ACC112 (cell line): ENCODE results near the gene CHIC2.
"Not testable (repeated sequence)": the region's sequence is repeated elsewhere in the genome, so short reads cannot be mapped to it uniquely, and the experiment has no call there.

Experiments used
- H2AFZ ChIP-seq: fragments of 200-600 bp; sonication (generic); one replicate; pipeline ENCODE4 v1.6.0; 2017; ENCODE audit warnings: antibody characterized with exemption, low read length; ENCODE audit not compliant: unreplicated experiment
- H3K27ac ChIP-seq: fragments of 200-600 bp; sonication (generic); 2 replicates; pipeline ENCODE4 v1.5.1; 2014; ENCODE audit warnings: low read depth, mild to moderate bottlenecking, antibody characterized with exemption, low read length, moderate library complexity
- H3K27me3 ChIP-seq: fragments of 200-600 bp; sonication (generic); 2 replicates; pipeline ENCODE4 v1.6.1; 2014; ENCODE audit warnings: mild to moderate bottlenecking, antibody characterized with exemption, low read length, moderate library complexity, mixed read lengths; ENCODE audit not compliant: insufficient read depth
- H3K36me3 ChIP-seq: fragments of 200-600 bp; sonication (generic); 2 replicates; pipeline ENCODE4 v1.6.1; 2016; ENCODE audit warnings: mild to moderate bottlenecking, antibody characterized with exemption, low read length, moderate library complexity, mixed read lengths; ENCODE audit not compliant: insufficient read depth
- H3K4me1 ChIP-seq: fragments of 200-600 bp; sonication (generic); one replicate; pipeline ENCODE4 v1.6.1; 2016; ENCODE audit warnings: low read length, mixed read lengths; ENCODE audit not compliant: insufficient read depth, unreplicated experiment, control insufficient read depth
- H3K4me3 ChIP-seq: fragments of 200-600 bp; sonication (generic); 2 replicates; pipeline ENCODE4 v1.5.1; 2014; ENCODE audit warnings: mild to moderate bottlenecking, low read depth, low read length
- H3K79me2 ChIP-seq: fragments of 200-600 bp; sonication (generic); one replicate; pipeline ENCODE4 v1.6.0; 2016; ENCODE audit warnings: low read length; ENCODE audit not compliant: control insufficient read depth, unreplicated experiment, insufficient read depth

CHIC2 gene

GRCh38 chr4:54064317-54065111 is at the start of gene CHIC2:
CHIC2 (minus strand) TSS chr4:54064605; CDS start chr4:54064300, 305 bp downstream.
- peak within 1 kb of the TSS; percentile 100 for H3K27ac ChIP-seq
- peaks cover 48% of the 10 kb centered on the region for H3K4me1 ChIP-seq
- H2AFZ ChIP-seq, result peak within 1 kb of the TSS; percentile 70
- no peaks in the 10 kb centered on the region for H3K27me3 ChIP-seq
- H3K4me3 ChIP-seq, result peak within 1 kb of the TSS; percentile 89
- peaks cover 48% of the 10 kb centered on the region for H3K79me2 ChIP-seq
- H3K36me3 ChIP-seq, result no peaks in the 10 kb centered on the region

- H3K4me1 ChIP-seq, H3K36me3 ChIP-seq, H3K27me3 ChIP-seq, H3K79me2 ChIP-seq, H3K27ac ChIP-seq, H2AFZ ChIP-seq, H3K4me3 ChIP-seq: not testable (repeated sequence)
These were observed 48.8 kb upstream of the CHIC2 start for GRCh38 chr4:54113206-54113605.

- H3K36me3 ChIP-seq, result no peaks in the 10 kb centered on the region
- no peaks in the 10 kb centered on the region for H3K27me3 ChIP-seq
- no peak overlapping the region for H3K27ac ChIP-seq
- no peak overlapping the region for H2AFZ ChIP-seq
- peaks cover 1% of the 10 kb centered on the region for H3K4me1 ChIP-seq
- no peaks in the 10 kb centered on the region for H3K79me2 ChIP-seq
- no peak overlapping the region for H3K4me3 ChIP-seq
These were observed 45.6 kb upstream of the CHIC2 start for GRCh38 chr4:54110019-54110416.

GRCh38 chr4:54109241-54110018 is 45.0 kb upstream of the CHIC2 start:
- H3K4me1 ChIP-seq, result peaks cover 7% of the 10 kb centered on the region
- no peak overlapping the region for H2AFZ ChIP-seq
- H3K27me3 ChIP-seq, result no peaks in the 10 kb centered on the region
- H3K79me2 ChIP-seq, result no peaks in the 10 kb centered on the region
- H3K27ac ChIP-seq, result no peak overlapping the region
- no peaks in the 10 kb centered on the region for H3K36me3 ChIP-seq
- H3K4me3 ChIP-seq, result no peak overlapping the region

- Histone ChIP-seq H3K27ac (no peak overlapping the region), H3K79me2 (no peaks in the 10 kb centered on the region), H2AFZ (no peak overlapping the region), H3K4me1 (peaks cover 14% of the 10 kb centered on the region), H3K27me3 (peaks cover 1% of the 10 kb centered on the region; the same call in 1 of the 2 replicates), H3K36me3 (no peaks in the 10 kb centered on the region), H3K4me3 (no peak overlapping the region)
These were observed 43.7 kb upstream of the CHIC2 start for GRCh38 chr4:54107951-54108748.

- Histone ChIP-seq H3K4me3 (no peak overlapping the region), H3K79me2 (no peaks in the 10 kb centered on the region), H3K27ac (no peak overlapping the region), H3K36me3 (no peaks in the 10 kb centered on the region), H3K4me1 (peaks cover 15% of the 10 kb centered on the region), H2AFZ (no peak overlapping the region), H3K27me3 (peaks cover 32% of the 10 kb centered on the region)
These were observed 40.5 kb upstream of the CHIC2 start for GRCh38 chr4:54104907-54105306.

- Histone ChIP-seq H3K27me3 (peaks cover 49% of the 10 kb centered on the region), H3K36me3 (no peaks in the 10 kb centered on the region), H2AFZ (peak overlapping the region; percentile 63), H3K4me3 (peak overlapping the region; percentile 64; the same call in 1 of the 2 replicates), H3K4me1 (peaks cover 15% of the 10 kb centered on the region), H3K27ac (no peak overlapping the region), H3K79me2 (no peaks in the 10 kb centered on the region)
These were observed 38.8 kb upstream of the CHIC2 start for GRCh38 chr4:54103190-54103574.

GRCh38 chr4:54102531-54103106 is 38.2 kb upstream of the CHIC2 start:
- Histone ChIP-seq H2AFZ (no peak overlapping the region), H3K4me1 (peaks cover 15% of the 10 kb centered on the region), H3K79me2 (no peaks in the 10 kb centered on the region), H3K36me3 (no peaks in the 10 kb centered on the region), H3K27me3 (peaks cover 55% of the 10 kb centered on the region), H3K4me3 (no peak overlapping the region), H3K27ac (no peak overlapping the region)

GRCh38 chr4:54101190-54102041 is 37.0 kb upstream of the CHIC2 start:
- Histone ChIP-seq H2AFZ (peak overlapping the region; percentile 55), H3K27me3 (peaks cover 64% of the 10 kb centered on the region), H3K4me1 (peaks cover 15% of the 10 kb centered on the region), H3K27ac (no peak overlapping the region), H3K79me2 (no peaks in the 10 kb centered on the region), H3K4me3 (peak overlapping the region; percentile 78), H3K36me3 (no peaks in the 10 kb centered on the region)
